IPS-15b (cell line): ENCODE results near the gene LRRK1.
A peak's percentile ranks its signal among the peaks of the same experiment; 100 is the strongest.

ENCODE experiments used
- H3K27me3 ChIP-seq: one replicate; pipeline ENCODE4 v1.6.1; 2013; ENCODE audit warnings: low read length; ENCODE audit not compliant: control insufficient read depth, insufficient read depth
- H3K36me3 ChIP-seq: one replicate; pipeline ENCODE4 v1.6.1; 2013; ENCODE audit warnings: low read length; ENCODE audit not compliant: control insufficient read depth, insufficient read depth
- H3K4me1 ChIP-seq: one replicate; pipeline ENCODE4 v1.6.1; 2013; ENCODE audit warnings: mild to moderate bottlenecking, low read length; ENCODE audit not compliant: control insufficient read depth, insufficient read depth
- H3K4me3 ChIP-seq: one replicate; pipeline ENCODE4 v1.5.1; 2013; ENCODE audit warnings: low read depth, low read length
- H3K9ac ChIP-seq: one replicate; pipeline ENCODE4 v1.6.1; 2013; ENCODE audit warnings: low read depth, mild to moderate bottlenecking, low read length
- H3K9me3 ChIP-seq: one replicate; pipeline ENCODE4 v1.6.1; 2013; ENCODE audit warnings: mild to moderate bottlenecking, low read length; ENCODE audit not compliant: control insufficient read depth, insufficient read depth

LRRK1 gene

DNA sequence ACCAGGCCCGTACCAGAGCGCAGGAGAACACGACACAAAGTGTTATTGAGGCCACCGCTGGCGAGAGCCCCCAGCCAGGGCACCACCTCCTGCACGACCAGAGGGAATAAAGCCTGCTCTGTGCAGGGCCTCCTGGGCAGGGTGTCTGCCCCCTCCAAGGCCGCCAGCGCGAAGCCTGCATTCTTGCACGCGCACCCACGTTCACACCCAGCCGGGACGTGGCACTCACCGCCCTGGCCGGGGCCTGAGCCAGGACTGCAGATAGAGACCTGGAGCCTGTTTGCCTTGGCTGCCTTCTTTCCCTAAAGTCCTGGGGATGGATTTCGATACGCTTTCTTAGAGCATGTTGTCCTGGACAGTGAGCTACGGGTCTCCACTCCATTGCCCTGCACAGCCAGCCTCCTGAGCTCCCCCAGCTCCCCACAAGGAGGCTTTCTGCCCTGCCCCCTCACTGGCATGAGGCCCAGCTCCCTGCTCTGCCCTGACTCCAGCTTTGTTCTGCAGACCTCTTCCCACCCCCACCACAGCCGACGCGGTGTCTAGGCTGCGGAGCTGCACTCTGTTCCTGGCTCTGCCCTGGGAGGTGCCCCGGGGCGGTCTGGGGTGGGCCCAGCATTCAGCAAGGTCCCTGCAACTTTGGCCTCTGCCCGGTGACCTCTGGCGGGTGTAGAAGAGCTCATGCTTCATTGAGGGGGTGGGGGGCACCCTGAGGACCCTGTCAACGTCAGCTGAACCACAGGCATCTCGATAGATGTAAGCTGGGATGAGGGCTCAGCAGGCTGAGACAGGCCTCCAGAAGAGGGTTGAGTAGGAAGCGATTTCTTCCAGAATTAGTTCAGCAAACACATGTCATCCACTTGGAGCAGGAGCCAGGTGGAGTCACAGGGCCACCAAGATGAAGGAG lies 145.0 kb downstream of the LRRK1 start:
- Histone ChIP-seq H3K4me1 (peaks cover 25% of the 10 kb centered on the region), H3K4me3 (no peak overlapping the region), H3K9me3 (no peaks in the 10 kb centered on the region), H3K36me3 (peaks cover 4% of the 10 kb centered on the region), H3K27me3 (no peaks in the 10 kb centered on the region), H3K9ac (no peak overlapping the region)

GRCh38 chr15:101064795-101065569 lies 145.8 kb downstream of the LRRK1 start:
- Histone ChIP-seq H3K4me1 (peaks cover 31% of the 10 kb centered on the region), H3K9ac (no peak overlapping the region), H3K9me3 (no peaks in the 10 kb centered on the region), H3K4me3 (no peak overlapping the region), H3K27me3 (no peaks in the 10 kb centered on the region), H3K36me3 (peaks cover under 1% of the 10 kb centered on the region)

GRCh38 chr15:101065570-101066221 lies 146.5 kb downstream of the LRRK1 start:
- no peaks in the 10 kb centered on the region for H3K36me3 ChIP-seq
- no peak overlapping the region for H3K4me3 ChIP-seq
- no peaks in the 10 kb centered on the region for H3K9me3 ChIP-seq
- H3K4me1 ChIP-seq = peaks cover 32% of the 10 kb centered on the region
- H3K9ac ChIP-seq = no peak overlapping the region
- H3K27me3 ChIP-seq = no peaks in the 10 kb centered on the region

DNA sequence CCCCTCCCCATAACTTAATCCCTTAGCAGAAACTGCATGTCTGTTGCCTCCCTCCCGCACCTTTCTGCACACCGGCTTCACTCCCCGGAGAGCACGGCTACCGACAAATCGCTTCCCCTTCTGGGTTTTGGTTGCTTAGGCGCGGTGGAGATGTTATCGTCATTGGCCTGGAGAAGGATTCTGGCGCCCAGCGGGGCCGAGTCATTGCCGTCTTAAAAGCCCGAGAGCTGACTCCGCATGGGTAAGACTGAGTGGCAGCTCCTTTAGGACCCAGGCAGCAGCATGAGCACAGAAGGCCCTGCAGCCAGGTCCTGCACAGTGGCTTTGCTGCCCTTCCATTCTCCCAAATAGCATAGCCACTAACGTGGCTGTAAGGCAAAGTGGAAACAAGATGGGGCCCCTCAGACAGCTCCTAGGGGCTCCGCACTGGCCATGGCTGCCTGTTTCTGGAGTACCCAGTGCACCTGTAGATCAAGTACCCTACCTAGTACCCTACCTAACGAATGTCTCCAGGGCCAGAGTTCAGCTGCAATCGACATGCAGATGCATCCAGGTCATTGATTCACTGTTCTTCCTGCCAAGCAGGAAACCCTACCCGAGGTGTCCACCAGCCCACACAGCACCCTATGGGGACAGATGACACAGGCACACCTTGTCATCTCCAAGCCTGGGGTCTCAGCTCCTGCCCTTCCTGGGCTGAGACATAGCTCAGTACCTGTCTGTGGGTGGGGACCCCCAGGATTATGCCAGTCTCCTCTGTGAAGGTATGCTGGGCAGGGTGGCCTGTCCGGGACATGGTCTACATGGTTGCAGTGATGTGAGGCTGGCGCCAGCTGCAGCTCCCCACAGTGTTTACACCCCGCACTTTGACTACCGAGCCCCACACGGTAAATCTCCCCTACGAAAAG lies 147.6 kb downstream of the LRRK1 start:
- H3K36me3 ChIP-seq = no peaks in the 10 kb centered on the region
- H3K4me1 ChIP-seq = peaks cover 32% of the 10 kb centered on the region
- no peaks in the 10 kb centered on the region for H3K9me3 ChIP-seq

DNA sequence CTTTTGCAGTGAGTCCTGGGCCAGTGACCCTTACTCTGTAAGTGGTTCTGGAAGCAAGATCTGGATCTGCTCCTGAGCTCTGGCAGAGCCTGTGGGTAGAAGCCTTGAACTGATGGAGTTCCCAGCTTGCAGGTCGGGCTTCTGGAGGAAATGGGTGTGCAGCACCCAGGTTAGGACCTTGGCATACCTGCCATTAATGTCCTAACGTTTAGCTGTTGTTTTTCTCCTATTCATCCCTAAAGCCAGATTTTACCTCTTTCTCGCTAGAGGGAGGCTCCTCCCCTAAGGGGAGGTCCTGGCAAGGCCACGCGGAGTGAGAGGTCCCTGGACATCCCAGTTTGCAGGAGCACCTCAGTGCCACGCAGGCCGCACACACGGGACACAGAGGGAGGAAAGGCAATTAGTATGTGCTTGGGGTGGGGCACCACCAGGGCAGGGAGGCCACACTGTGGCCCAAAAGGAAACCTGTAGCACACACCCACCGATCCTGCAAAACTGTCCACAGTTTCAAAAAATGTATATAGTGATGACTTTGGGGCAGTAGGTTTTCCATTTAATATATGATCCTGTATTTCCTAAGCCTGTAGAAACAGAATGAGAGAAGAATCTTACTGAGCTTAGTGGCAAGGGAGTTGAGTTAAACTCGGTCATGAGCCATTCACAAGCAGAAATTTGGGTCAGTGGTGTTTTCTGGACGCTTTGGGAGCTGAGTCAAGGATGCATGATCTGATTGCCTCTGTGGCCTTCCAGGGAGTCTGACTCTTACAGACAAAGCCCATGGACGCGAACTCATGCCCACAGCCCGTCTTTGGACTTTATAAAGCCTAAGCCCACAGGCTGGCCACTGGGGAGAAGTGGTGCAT lies 148.7 kb downstream of the LRRK1 start:
- peaks cover 24% of the 10 kb centered on the region for H3K4me1 ChIP-seq
- H3K9me3 ChIP-seq = no peaks in the 10 kb centered on the region
- H3K9ac ChIP-seq = peak overlapping the region; percentile 73
- H3K4me3 ChIP-seq = no peak overlapping the region
- no peaks in the 10 kb centered on the region for H3K36me3 ChIP-seq
- no peaks in the 10 kb centered on the region for H3K27me3 ChIP-seq

More for the DNA sequence above, 147.6 kb downstream of the LRRK1 start:
- Histone ChIP-seq H3K27me3 (no peaks in the 10 kb centered on the region), H3K9ac (no peak overlapping the region), H3K4me3 (no peak overlapping the region)

GRCh38 chr15:101068523-101068960 lies 149.4 kb downstream of the LRRK1 start:
- Histone ChIP-seq H3K36me3 (no peaks in the 10 kb centered on the region), H3K9ac (peak overlapping the region; percentile 73), H3K27me3 (no peaks in the 10 kb centered on the region), H3K4me3 (no peak overlapping the region), H3K9me3 (no peaks in the 10 kb centered on the region), H3K4me1 (peaks cover 23% of the 10 kb centered on the region)

DNA sequence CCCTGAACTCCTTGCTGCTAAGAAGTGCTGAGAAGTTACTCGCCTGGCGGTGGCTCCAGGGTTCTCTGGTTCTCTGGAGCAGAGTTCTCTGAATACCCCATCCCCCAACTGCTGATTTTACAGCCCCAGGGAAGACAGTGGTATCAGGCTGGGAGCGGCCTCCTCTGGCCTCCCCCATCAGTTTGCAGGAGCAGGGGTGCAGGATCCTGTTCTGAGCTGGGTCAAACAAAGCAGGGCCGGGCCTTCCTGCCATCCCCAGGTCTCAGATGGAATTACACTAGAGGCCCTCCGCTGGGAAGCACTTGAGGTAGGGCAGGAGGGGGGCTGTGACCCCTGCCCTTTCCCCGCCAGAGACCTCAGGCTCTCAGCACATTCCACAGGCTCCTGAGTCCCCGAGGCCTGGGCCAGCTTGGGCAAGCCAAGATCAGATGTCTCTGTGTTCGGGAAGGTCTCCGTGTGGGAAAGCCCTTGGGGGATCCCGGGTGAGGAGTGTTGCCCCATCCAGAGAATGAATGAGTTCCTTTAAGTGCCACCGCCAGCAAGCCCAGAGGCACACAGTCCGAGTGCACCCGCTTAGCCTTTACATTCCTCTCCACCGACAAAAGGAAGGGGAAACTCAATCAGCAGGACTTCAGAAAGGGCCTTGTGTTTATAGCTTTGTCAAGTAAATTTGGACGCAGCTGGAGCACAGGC lies 149.9 kb downstream of the LRRK1 start:
- Histone ChIP-seq H3K9me3 (no peaks in the 10 kb centered on the region), H3K4me1 (peaks cover 23% of the 10 kb centered on the region), H3K27me3 (no peaks in the 10 kb centered on the region), H3K36me3 (no peaks in the 10 kb centered on the region), H3K9ac (peak overlapping the region; percentile 73), H3K4me3 (peak overlapping the region; percentile 16)

- H3K9me3 ChIP-seq = no peaks in the 10 kb centered on the region
- H3K4me3 ChIP-seq = no peak overlapping the region
- H3K27me3 ChIP-seq = no peaks in the 10 kb centered on the region
- H3K36me3 ChIP-seq = no peaks in the 10 kb centered on the region
- no peak overlapping the region for H3K9ac ChIP-seq
- H3K4me1 ChIP-seq = peaks cover 23% of the 10 kb centered on the region
Observed at GRCh38 chr15:101069654-101069973, 150.5 kb downstream of the LRRK1 start.

DNA sequence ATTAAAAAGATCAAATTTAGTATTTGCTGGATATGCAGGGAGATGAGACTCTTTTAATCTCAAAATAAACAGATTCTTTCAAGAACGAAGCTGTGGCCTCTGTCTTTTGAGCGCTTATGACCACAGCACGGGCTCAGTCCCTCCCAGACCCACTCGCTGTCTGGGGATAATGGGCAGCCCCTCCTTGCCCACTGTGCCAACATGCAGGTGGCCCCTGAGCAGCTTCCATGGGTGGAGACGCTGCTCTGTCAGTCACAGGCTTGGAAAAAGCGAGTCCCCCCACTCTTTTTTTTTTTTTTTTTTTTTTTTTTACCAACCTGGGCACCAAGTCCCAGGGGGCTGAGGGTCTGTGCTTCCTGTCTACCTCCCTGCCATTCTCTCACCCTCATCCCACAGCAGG lies 150.9 kb downstream of the LRRK1 start:
- no peaks in the 10 kb centered on the region for H3K36me3 ChIP-seq
- H3K27me3 ChIP-seq = no peaks in the 10 kb centered on the region
- no peak overlapping the region for H3K4me3 ChIP-seq
- no peaks in the 10 kb centered on the region for H3K9me3 ChIP-seq
- H3K9ac ChIP-seq = no peak overlapping the region
- H3K4me1 ChIP-seq = peaks cover 23% of the 10 kb centered on the region
